MCF 10A (cell line): ENCODE results near the gene GNG13. TPM values are rescaled to one million over a fixed set of nuclear protein-coding genes. Genes with fewer than 3 reads are reported as not detected.

Experiments
- BruUV-seq: library from RNA; stranded (reverse); fragments of 400-500 nt; replicated peaks from 2 replicates; lab custom pipeline; 2021; lab: Mats Ljungman, UMichigan
- CTCF ChIA-PET: fragments of 300-600 bp; sonication (Branson Sonifier 250); formaldehyde crosslinking; extraction: SDS; loops from one replicate; lab custom pipeline; 2021; ENCODE audit warnings: antibody characterized with exemption, inconsistent platforms; lab: Yijun Ruan, JAX
- POLR2A ChIA-PET: fragments of 300-600, 350-650 bp; sonication (Branson Sonifier 250); formaldehyde crosslinking; extraction: SDS; loops from one replicate; lab custom pipeline; 2020; ENCODE audit warnings: antibody characterized with exemption, inconsistent platforms; lab: Yijun Ruan, JAX
- DNase-seq: peaks from one replicate; pipeline ENCODE4 v3.0.0-alpha.2; 2018; ENCODE audit not compliant: unreplicated experiment
- H3K27ac Mint-ChIP-seq: one replicate; pipeline ENCODE4 v1.8.0; 2022; ENCODE audit warnings: mild to moderate bottlenecking, low read depth, mixed read lengths; ENCODE audit not compliant: unreplicated experiment
- H3K27me3 Mint-ChIP-seq: one replicate; pipeline ENCODE4 v1.8.0; 2022; ENCODE audit warnings: mixed read lengths; ENCODE audit not compliant: insufficient read depth, unreplicated experiment
- H3K36me3 Mint-ChIP-seq: one replicate; pipeline ENCODE4 v1.8.0; 2022; ENCODE audit warnings: mild to moderate bottlenecking, moderate library complexity, mixed read lengths; ENCODE audit not compliant: insufficient read depth, unreplicated experiment
- H3K4me1 Mint-ChIP-seq: one replicate; pipeline ENCODE4 v1.8.0; 2022; ENCODE audit warnings: mixed read lengths; ENCODE audit not compliant: insufficient read depth, unreplicated experiment
- H3K4me3 Mint-ChIP-seq: one replicate; pipeline ENCODE4 v1.8.0; 2022; ENCODE audit warnings: mild to moderate bottlenecking, moderate library complexity, mixed read lengths; ENCODE audit not compliant: unreplicated experiment
- H3K9me3 Mint-ChIP-seq: one replicate; pipeline ENCODE4 v1.8.0; 2022; ENCODE audit warnings: mixed read lengths; ENCODE audit not compliant: unreplicated experiment
- intact Hi-C: fragments of 100-400 bp; cut with micrococcal nuclease; formaldehyde crosslinking; loops from 2 replicates; pipeline ENCODE4 v1.14.1; 2022
- total RNA-seq: library from RNA; stranded (reverse); gene quantifications from 2 replicates; pipeline ENCODE4 v1.2.3, GENCODE V29; 2022
- TF ChIP-seq, protein P1 (sequence below): fragments of 200-600 bp; IDR thresholded peaks from one replicate; pipeline ENCODE4 v1.8.0; 2022; ENCODE audit warnings: antibody characterized with exemption, mild to moderate bottlenecking; ENCODE audit not compliant: unreplicated experiment

The GNG13 gene
- total RNA-seq, 1 experiment from 2014 or later, result not detected

- TF ChIP-seq, protein P1, sequence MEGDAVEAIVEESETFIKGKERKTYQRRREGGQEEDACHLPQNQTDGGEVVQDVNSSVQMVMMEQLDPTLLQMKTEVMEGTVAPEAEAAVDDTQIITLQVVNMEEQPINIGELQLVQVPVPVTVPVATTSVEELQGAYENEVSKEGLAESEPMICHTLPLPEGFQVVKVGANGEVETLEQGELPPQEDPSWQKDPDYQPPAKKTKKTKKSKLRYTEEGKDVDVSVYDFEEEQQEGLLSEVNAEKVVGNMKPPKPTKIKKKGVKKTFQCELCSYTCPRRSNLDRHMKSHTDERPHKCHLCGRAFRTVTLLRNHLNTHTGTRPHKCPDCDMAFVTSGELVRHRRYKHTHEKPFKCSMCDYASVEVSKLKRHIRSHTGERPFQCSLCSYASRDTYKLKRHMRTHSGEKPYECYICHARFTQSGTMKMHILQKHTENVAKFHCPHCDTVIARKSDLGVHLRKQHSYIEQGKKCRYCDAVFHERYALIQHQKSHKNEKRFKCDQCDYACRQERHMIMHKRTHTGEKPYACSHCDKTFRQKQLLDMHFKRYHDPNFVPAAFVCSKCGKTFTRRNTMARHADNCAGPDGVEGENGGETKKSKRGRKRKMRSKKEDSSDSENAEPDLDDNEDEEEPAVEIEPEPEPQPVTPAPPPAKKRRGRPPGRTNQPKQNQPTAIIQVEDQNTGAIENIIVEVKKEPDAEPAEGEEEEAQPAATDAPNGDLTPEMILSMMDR, result no peak
- intact Hi-C loops, result no loop called here
- H3K27me3 Mint-ChIP-seq, result peaks cover 28% of the 10 kb centered on the region
- H3K9me3 Mint-ChIP-seq, result no peaks in the 10 kb centered on the region
- no TSS peak for BruUV-seq
- H3K4me1 Mint-ChIP-seq, result no peaks in the 10 kb centered on the region
- CTCF ChIA-PET, result interaction anchor here (0.6 to 3.0 kb wide), 4 partner anchors 228 to 270 kb away, joined by 3 to 10 read pairs (median 4); no protein-coding TSS in a partner anchor
- H3K27ac Mint-ChIP-seq, result no peak overlapping the region
- DNase-seq, result no peak
- no peak overlapping the region for H3K4me3 Mint-ChIP-seq
- POLR2A ChIA-PET, result no interaction called here
- no peaks in the 10 kb centered on the region for H3K36me3 Mint-ChIP-seq
Measured at GRCh38 chr16:815861-816260, 15.3 kb upstream of the GNG13 start.

- Mint-ChIP-seq H3K27me3 (peaks cover 19% of the 10 kb centered on the region), H3K36me3 (no peaks in the 10 kb centered on the region), H3K9me3 (no peaks in the 10 kb centered on the region), H3K4me1 (no peaks in the 10 kb centered on the region), H3K4me3 (no peak overlapping the region), H3K27ac (no peak overlapping the region)
- CTCF ChIA-PET, result interaction anchor here (0.6 to 3.0 kb wide), 5 partner anchors 67 to 322 kb away, joined by 3 to 10 read pairs (median 3); no protein-coding TSS in a partner anchor
- TF ChIP-seq, protein P1, result no peak
- intact Hi-C loops, result no loop called here
- POLR2A ChIA-PET, result no interaction called here
- no TSS peak for BruUV-seq
- DNase-seq, result no peak
Measured at GRCh38 chr16:814974-815373, 14.4 kb upstream of the GNG13 start.

DNA sequence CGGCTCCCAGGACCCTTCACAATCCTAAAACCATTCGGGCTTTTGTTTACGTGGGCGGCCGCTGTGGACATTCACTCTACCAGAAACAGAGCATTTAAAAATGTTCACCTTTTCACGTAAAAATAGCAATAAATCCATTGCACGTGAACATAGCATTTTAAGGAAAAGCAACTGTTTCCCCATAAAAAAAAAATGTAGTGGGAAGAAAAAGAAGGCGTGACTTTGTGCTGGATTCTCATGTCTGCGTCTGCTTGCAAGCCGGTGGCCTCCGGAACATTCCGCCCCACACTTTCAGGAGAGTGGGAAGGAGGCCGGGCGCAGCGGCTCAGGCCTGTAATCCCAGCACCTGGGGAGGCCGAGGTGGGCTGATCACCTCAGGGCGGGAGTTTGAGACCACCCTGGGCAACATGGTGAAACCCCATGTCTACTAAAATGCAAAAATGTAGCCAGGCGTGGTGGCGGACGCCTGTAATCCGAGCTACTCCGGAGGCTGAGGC is 13.4 kb upstream of the GNG13 start:
- H3K36me3 Mint-ChIP-seq, result no peaks in the 10 kb centered on the region
- POLR2A ChIA-PET, result no interaction called here
- H3K27me3 Mint-ChIP-seq, result peaks cover 23% of the 10 kb centered on the region

GRCh38 chr16:813204-813915 is 12.8 kb upstream of the GNG13 start:
- H3K27me3 Mint-ChIP-seq, result peaks cover 29% of the 10 kb centered on the region
- POLR2A ChIA-PET, result no interaction called here
- H3K4me1 Mint-ChIP-seq, result no peaks in the 10 kb centered on the region
- no peaks in the 10 kb centered on the region for H3K36me3 Mint-ChIP-seq
- no peak overlapping the region for H3K27ac Mint-ChIP-seq
- no TSS peak for BruUV-seq
- TF ChIP-seq, protein P1, result peak; percentile 55
- CTCF ChIA-PET, result interaction anchor here (0.8 to 3.0 kb wide), 3 partner anchors 243 to 594 kb away, joined by 3 to 10 read pairs (median 3); no protein-coding TSS in a partner anchor
- H3K9me3 Mint-ChIP-seq, result no peaks in the 10 kb centered on the region
- intact Hi-C loops, result loop anchor here (2.0 kb wide), 1 partner anchor 241 kb away; no protein-coding TSS in a partner anchor
- no peak for DNase-seq
- no peak overlapping the region for H3K4me3 Mint-ChIP-seq

More for the DNA sequence above, 13.4 kb upstream of the GNG13 start:
- Mint-ChIP-seq H3K4me3 (no peak overlapping the region), H3K9me3 (no peaks in the 10 kb centered on the region), H3K27ac (no peak overlapping the region), H3K4me1 (no peaks in the 10 kb centered on the region)
- no peak for DNase-seq
- intact Hi-C loops, result loop anchor here (2.0 kb wide), 1 partner anchor 241 kb away; no protein-coding TSS in a partner anchor
- CTCF ChIA-PET, result interaction anchor here (3.0 kb wide), 1 partner anchor 242 kb away, joined by 10 read pairs; no protein-coding TSS in a partner anchor
- no TSS peak for BruUV-seq
- TF ChIP-seq, protein P1, result no peak
